NCI-H2107 treated with DMSO at 0.1 percent for 48 hours (cell line): ENCODE data around the gene ETV3.
"Not testable (repeated sequence)": the region's sequence is repeated elsewhere in the genome, so short reads cannot be mapped to it uniquely, and the experiment has no call there.

Experiments
- DNase-seq: peaks from one replicate; lab custom pipeline; 2025; ENCODE audit not compliant: unreplicated experiment; lab: John Stamatoyannopoulos, UW

ETV3 gene

GRCh38 chr1:157138220-157139051 lies at the start of gene ETV3:
TSS of gene ETV3 (minus strand) at chr1:157138395. CDS start at chr1:157136352, 2,043 bp downstream.
- DNase-seq: peak; percentile 83

- DNase-seq: no peak
Measured at GRCh38 chr1:157186281-157186992, 48.2 kb upstream of the ETV3 start.

DNA sequence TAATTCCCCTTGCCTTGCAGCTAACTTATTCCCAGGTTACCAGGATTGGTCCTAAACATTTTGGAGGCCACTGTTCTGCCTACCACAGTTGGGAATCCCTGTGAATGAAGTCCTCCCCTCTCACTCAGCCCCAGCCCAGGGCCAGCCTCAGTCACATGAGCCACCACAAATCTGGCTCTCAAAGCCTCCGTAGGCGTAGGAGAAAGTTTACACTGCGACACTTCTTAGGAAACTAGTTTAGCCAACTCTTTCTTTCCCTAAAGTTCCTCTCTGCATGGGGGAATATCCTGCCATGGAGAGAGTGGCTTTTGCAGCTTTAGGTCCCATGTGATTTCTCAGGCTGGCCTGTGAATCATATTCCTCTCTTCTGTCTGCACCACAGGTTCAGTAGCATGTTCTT lies 45.7 kb upstream of the ETV3 start:
- DNase-seq: no peak

- DNase-seq: not testable (repeated sequence)
Measured at GRCh38 chr1:157182371-157182770, 44.2 kb upstream of the ETV3 start.

DNA sequence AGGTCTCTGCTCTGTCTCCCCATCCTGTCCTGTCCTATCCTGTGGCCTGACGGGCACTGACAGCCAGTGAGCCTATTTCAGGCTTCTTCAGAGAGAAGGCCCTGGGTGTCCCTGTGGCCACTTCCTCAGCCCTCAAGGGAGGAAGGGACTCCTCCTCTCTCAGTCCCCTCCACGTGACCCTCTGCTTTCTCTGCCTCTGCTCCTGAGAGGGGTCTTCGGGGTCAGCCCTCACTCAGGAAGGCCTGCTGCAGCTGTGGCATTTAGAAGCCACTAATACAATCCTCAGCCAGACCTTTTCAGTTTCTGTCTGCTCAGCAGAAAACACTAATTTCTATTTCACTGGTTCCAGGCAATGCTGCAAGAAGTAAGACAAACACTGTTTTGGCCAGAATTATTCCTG lies 43.6 kb upstream of the ETV3 start:
- no peak for DNase-seq

- DNase-seq: no peak
Measured at GRCh38 chr1:157181258-157181657, 43.1 kb upstream of the ETV3 start.

- no peak for DNase-seq
Measured at GRCh38 chr1:157178490-157178889, 40.3 kb upstream of the ETV3 start.

GRCh38 chr1:157177733-157178394 lies 39.7 kb upstream of the ETV3 start:
- DNase-seq: no peak

DNA sequence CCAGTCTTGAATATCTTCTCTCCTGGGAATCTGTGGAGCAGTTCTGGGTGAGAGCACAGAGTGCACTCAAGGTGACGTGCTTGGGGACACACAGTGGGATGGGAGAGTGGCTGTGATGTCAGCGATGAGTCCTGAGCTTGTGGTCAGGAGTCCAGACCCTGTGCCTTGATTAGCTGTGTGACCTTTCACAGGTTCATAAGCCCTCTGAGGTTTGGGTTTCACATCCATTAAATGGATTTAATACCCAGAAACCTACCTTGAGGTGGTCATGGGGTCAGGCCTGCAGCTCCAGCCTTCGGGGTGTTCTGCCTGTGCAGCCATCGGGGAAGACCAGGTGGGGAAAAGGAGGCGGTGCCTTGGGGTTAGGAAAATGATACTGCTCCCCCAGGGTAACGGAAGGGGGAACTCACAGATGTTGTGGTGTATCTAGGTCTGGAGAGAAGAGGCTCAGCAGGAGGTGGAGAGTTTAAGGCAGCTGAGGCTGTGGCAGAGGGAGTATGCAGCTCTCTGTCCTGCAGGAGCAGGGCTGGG lies 38.5 kb upstream of the ETV3 start:
- peak; percentile 13 for DNase-seq

- DNase-seq: no peak
Measured at GRCh38 chr1:157176016-157176415, 37.8 kb upstream of the ETV3 start.

GRCh38 chr1:157173900-157174410 lies 35.8 kb upstream of the ETV3 start:
- DNase-seq: no peak

- not testable (repeated sequence) for DNase-seq
Measured at GRCh38 chr1:157173241-157173640, 35.0 kb upstream of the ETV3 start.

- DNase-seq: not testable (repeated sequence)
Measured at GRCh38 chr1:157172591-157172990, 34.4 kb upstream of the ETV3 start.

GRCh38 chr1:157171903-157172503 lies 33.8 kb upstream of the ETV3 start:
- peak; percentile 10 for DNase-seq

DNA sequence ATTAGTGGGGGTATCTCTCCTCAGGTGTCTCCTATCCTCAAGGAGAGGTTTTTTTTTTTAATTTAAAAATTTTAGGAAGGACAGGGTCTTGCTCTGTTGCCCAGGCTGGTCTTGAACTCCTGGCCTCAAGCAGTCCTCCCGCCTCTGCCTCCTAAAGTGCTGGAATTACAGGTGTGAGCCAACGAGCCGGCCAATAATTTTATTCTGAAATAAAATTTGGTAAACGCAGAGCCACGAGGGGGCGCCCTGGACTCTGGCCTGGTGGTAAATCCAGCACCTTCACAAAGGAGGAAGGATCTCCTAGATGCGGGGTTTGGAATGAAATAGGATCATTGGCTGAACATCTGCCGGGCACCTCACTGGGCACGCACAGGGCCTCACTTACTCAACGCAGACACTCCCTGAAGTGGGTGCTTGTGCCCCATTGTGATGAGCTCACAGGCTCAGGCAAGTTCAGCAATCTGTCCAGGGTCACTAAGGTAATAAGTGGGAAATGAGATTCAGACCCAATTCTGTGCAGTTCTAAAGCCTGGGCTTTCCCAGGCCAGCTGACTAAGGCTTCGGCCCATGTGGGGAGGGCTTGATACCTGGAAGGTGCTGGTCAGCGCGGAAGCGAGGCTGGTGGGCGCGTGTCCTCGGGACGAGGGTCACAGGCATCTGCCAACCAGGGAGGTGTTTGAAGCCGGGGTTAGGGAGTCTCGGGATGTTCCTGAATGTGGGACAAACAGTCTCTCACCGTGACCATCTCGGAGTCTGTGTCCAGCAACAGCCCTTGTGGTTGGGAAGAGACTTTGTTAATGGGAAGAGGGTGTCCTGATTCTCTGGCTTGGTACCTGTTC lies 32.7 kb upstream of the ETV3 start:
- peak; percentile 43 for DNase-seq

DNA sequence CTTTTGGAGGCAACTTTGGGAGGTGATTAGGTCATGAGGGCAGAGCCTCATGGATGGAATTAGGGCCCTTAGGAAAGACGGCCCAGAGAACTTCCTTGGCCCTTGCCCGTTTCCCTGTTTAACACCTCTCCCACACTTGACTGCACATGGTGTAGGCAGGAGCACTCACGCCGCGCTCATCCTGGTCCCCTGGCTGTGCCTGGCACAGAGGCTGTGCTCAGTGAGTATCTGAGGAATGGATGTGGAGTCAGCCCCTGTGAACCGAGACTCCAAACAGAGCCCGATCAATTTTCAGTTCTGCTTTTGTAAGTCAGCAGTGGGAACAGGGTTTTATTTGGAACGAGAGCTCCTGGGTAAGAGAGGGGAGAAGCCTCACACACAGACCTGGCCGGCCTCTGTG lies 29.8 kb upstream of the ETV3 start:
- DNase-seq: no peak

GRCh38 chr1:157167437-157167836 lies 29.2 kb upstream of the ETV3 start:
- DNase-seq: no peak

DNA sequence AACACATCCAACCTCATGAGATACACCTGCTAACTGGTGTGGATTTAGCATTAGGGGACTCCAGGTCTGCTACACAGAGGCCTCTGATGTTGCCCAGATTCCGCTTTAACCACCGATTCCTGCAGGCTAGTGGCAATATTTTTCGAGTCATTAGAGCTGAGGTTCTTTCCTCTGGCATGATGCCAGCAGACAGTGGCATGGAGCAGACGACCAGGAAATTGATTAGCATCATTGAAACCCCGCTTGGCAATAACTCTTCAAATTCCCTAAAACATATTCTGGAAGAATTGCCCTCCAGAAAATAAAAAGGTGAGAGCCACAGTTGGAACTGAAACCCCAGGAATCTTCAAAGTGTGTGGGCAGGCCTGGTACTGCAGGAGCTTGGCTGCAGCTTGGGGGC lies 28.4 kb upstream of the ETV3 start:
- no peak for DNase-seq

DNA sequence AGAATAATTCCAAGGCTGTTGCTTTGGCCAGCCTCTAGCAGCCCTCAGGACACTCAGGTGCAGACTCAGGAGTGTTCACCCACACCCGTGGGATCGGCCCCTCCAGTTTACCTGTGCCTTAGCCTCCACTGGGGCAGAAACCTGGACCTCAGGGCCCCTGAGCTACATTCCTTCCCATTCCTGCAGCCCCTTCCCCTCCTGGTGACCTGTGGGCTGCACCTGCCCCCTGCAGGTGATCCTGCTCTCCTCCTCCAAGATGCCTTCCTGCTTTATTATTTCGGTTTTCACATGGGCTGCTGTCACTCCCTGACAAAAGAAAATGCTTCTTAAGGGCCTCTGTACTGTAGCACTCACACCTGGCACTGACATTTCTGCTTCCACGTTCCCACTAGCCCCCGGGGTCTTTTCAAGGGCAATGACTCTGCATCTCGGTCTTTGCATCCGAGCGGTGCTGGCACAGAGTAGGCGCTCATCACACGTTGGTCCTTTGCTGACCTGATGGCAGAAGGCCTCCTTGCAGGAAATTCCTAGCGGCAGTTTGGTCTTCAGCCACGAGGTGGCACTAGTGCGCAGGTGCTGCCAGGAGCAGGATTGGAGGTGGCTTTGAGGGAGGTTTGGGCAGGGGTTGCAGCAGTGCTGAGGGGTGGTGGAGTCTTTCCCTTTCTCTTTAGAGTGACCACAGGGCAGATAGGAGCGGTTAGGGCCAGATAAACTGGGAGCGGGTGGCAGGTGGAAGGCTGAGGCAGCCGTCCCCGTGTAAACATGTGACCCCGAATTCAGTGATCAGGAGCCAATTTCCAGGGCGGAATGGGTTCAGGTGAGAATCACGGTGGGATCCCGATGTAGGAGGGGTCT lies 25.3 kb upstream of the ETV3 start:
- peak; percentile 74 for DNase-seq
